PC-9 (cell line): ENCODE measurements around the gene HTR1B. TPM values are rescaled to one million over a fixed set of nuclear protein-coding genes. Genes with fewer than 3 reads are reported as not detected.

Experiments used
- BruUV-seq: library from RNA; stranded (reverse); fragments of 400-500 nt; replicated peaks from 2 replicates; lab custom pipeline; 2021; lab: Mats Ljungman, UMichigan
- CTCF ChIA-PET: fragments of 300-600 bp; sonication (Branson Sonifier 250); formaldehyde crosslinking; loops from one replicate; lab custom pipeline; 2022; ENCODE audit warnings: antibody characterized with exemption; lab: Charles Lee
- POLR2A ChIA-PET: fragments of 300-600 bp; sonication (Branson Sonifier 250); formaldehyde crosslinking; loops from one replicate; lab custom pipeline; 2022; ENCODE audit warnings: antibody characterized with exemption; ENCODE audit not compliant: unreplicated experiment; lab: Charles Lee
- DNase-seq, 2 experiments: peaks; one replicate each; pipeline versions ENCODE4 v3.0.0 to v3.0.0-alpha.2; 2015 to 2022; ENCODE audit warnings: mixed read lengths in 1 of 2
- H2AFZ ChIP-seq: fragments of 200-600 bp; sonication (generic); 2 replicates; pipeline ENCODE4 v1.8.1; 2017; ENCODE audit warnings: antibody characterized with exemption
- H3F3A ChIP-seq: fragments of 200-600 bp; sonication (generic); 2 replicates; pipeline ENCODE4 v1.8.1; 2017; ENCODE audit warnings: antibody characterized with exemption, mild to moderate bottlenecking, low read depth; ENCODE audit not compliant: insufficient read depth
- H3K27ac ChIP-seq: fragments of 200-600 bp; sonication (generic); 2 replicates; pipeline ENCODE4 v1.6.1; 2016; ENCODE audit warnings: mixed run types
- H3K27me3 ChIP-seq: fragments of 200-600 bp; sonication (generic); 2 replicates; pipeline ENCODE4 v1.6.1; 2016; ENCODE audit warnings: low read depth, mixed run types; ENCODE audit not compliant: insufficient read depth
- H3K36me3 ChIP-seq: fragments of 200-600 bp; sonication (generic); 2 replicates; pipeline ENCODE4 v1.6.1; 2016; ENCODE audit warnings: low read depth, mixed run types
- H3K4me1 ChIP-seq: fragments of 200-600 bp; sonication (generic); replicated peaks from 2 replicates; pipeline ENCODE4 v1.6.1; 2016; ENCODE audit warnings: mixed run types; ENCODE audit not compliant: insufficient read depth
- H3K4me2 ChIP-seq: fragments of 200-600 bp; sonication (generic); 2 replicates; pipeline ENCODE4 v1.6.1; 2017; ENCODE audit warnings: mixed run types
- H3K4me3 ChIP-seq: fragments of 200-600 bp; sonication (generic); 2 replicates; pipeline ENCODE4 v1.6.1; 2016; ENCODE audit warnings: mixed run types
- H3K79me2 ChIP-seq: fragments of 200-600 bp; sonication (generic); 2 replicates; pipeline ENCODE4 v1.6.1; 2017; ENCODE audit warnings: low read depth, mixed run types
- H3K9me2 ChIP-seq: fragments of 200-600 bp; sonication (generic); 2 replicates; pipeline ENCODE4 v1.8.1; 2017; ENCODE audit warnings: mild to moderate bottlenecking; ENCODE audit not compliant: insufficient read depth
- H3K9me3 ChIP-seq: fragments of 200-600 bp; sonication (generic); 2 replicates; pipeline ENCODE4 v1.8.1; 2016; ENCODE audit warnings: low read depth; ENCODE audit not compliant: insufficient read depth
- H4K20me1 ChIP-seq: fragments of 200-600 bp; sonication (generic); 2 replicates; pipeline ENCODE4 v1.8.1; 2017; ENCODE audit not compliant: insufficient read depth
- EZH2 ChIP-seq: fragments of 200-600 bp; sonication (generic); IDR thresholded peaks from 2 replicates; pipeline ENCODE4 v1.8.0; 2017; ENCODE audit warnings: antibody characterized with exemption, low read depth
- intact Hi-C: fragments of 100-400 bp; cut with micrococcal nuclease; formaldehyde crosslinking; loops from one replicate; pipeline ENCODE4 v1.10.0; 2022; ENCODE audit not compliant: unreplicated experiment
- total RNA-seq: library from RNA; stranded (reverse); gene quantifications from 2 replicates; pipeline ENCODE4 v1.2.3, GENCODE V29; 2021
- TF ChIP-seq, protein P1 (sequence below): fragments of 200-600 bp; sonication (generic); conservative IDR thresholded peaks from 2 replicates; pipeline ENCODE4 v1.6.1; 2017; ENCODE audit warnings: mixed run types, antibody characterized with exemption, mild to moderate bottlenecking, moderate library complexity

Gene HTR1B
- total RNA-seq, 1 experiment from 2014 or later, result not detected

DNA sequence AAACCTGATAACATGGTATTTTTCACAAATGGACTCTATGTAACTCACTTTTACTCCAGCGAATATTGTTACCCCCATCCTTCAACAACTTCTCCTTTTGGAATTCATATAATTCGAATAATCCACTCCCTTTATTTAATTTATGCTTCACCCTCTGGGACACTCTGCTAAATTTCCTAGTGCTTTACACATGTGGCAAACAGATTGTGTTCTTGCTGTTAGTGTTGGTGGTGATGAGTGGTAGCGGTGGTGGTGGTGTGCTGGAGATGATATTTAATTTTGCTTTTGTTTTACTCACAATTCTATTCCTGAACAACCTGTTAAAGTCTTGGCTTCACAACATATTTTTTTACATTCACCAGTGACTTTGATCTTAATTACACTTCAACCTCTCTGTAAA lies 32.8 kb downstream of the HTR1B start:
- POLR2A ChIA-PET, result no interaction called here

DNA sequence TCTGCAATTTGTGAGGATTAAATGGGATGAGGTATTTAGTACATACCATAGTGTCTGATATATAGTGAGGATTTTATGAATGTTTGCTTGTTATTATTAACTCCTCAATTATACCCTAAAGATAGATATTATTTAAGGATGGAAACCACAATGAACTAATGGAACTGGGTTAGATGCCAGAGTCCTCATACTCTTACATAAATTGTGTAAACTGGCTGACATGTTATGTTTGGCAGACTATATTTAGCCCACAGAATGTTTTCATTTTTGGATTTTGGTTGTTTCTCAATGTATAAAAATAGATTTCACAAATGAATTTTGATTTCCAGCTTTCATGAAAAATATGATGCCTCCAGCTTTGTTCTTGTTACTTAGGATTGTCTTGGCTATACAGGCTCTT lies 37.6 kb downstream of the HTR1B start:
- no peaks in the 10 kb centered on the region for H3F3A ChIP-seq
- no peak overlapping the region for H3K4me3 ChIP-seq
- H3K27ac ChIP-seq, result no peak overlapping the region
- no peak overlapping the region for H3K4me2 ChIP-seq
- no peaks in the 10 kb centered on the region for H3K9me2 ChIP-seq
- no peaks in the 10 kb centered on the region for H3K9me3 ChIP-seq
- H2AFZ ChIP-seq, result no peak overlapping the region
- intact Hi-C loops, result no loop called here
- CTCF ChIA-PET, result no interaction called here
- DNase-seq, result no peak
- H4K20me1 ChIP-seq, result no peaks in the 10 kb centered on the region
- H3K36me3 ChIP-seq, result no peaks in the 10 kb centered on the region
- H3K4me1 ChIP-seq, result no peaks in the 10 kb centered on the region
- no peaks in the 10 kb centered on the region for H3K27me3 ChIP-seq
- H3K79me2 ChIP-seq, result no peaks in the 10 kb centered on the region
- TF ChIP-seq EZH2, result no peak
- TF ChIP-seq, protein P1, sequence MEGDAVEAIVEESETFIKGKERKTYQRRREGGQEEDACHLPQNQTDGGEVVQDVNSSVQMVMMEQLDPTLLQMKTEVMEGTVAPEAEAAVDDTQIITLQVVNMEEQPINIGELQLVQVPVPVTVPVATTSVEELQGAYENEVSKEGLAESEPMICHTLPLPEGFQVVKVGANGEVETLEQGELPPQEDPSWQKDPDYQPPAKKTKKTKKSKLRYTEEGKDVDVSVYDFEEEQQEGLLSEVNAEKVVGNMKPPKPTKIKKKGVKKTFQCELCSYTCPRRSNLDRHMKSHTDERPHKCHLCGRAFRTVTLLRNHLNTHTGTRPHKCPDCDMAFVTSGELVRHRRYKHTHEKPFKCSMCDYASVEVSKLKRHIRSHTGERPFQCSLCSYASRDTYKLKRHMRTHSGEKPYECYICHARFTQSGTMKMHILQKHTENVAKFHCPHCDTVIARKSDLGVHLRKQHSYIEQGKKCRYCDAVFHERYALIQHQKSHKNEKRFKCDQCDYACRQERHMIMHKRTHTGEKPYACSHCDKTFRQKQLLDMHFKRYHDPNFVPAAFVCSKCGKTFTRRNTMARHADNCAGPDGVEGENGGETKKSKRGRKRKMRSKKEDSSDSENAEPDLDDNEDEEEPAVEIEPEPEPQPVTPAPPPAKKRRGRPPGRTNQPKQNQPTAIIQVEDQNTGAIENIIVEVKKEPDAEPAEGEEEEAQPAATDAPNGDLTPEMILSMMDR, result no peak
- POLR2A ChIA-PET, result no interaction called here
- BruUV-seq, result no TSS peak

More for the DNA sequence above, 32.8 kb downstream of the HTR1B start:
- H3K9me2 ChIP-seq, result no peaks in the 10 kb centered on the region
- intact Hi-C loops, result no loop called here
- H3K4me2 ChIP-seq, result no peak overlapping the region
- no peak for DNase-seq
- no peaks in the 10 kb centered on the region for H3K4me1 ChIP-seq
- CTCF ChIA-PET, result no interaction called here
- no peaks in the 10 kb centered on the region for H3K27me3 ChIP-seq
- TF ChIP-seq, protein P1, result no peak
- TF ChIP-seq EZH2, result no peak
- H3K4me3 ChIP-seq, result no peak overlapping the region
- no peak overlapping the region for H3K27ac ChIP-seq
- no peaks in the 10 kb centered on the region for H3K36me3 ChIP-seq
- H3K79me2 ChIP-seq, result no peaks in the 10 kb centered on the region
- H3K9me3 ChIP-seq, result no peaks in the 10 kb centered on the region
- H4K20me1 ChIP-seq, result no peaks in the 10 kb centered on the region
- H2AFZ ChIP-seq, result no peak overlapping the region
- BruUV-seq, result no TSS peak
- H3F3A ChIP-seq, result no peaks in the 10 kb centered on the region

DNA sequence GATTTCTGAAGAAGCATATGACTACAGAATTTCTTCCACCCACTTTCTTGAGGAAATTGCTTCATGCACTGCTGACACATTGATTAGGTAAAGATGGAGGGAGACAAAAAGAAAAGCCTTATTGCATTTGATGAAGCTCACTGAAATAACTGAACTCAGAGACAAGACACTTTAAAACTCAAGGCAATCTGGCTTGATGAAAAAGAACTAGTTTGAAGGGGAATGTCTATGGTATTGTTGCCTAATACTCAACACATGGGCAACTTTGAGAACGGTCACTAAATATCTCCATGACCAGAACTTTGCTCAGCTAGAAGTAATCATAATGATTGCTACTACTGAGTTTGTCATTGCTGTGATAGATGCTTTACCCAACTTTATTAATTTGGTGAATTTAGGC lies 38.1 kb downstream of the HTR1B start:
- TF ChIP-seq EZH2, result no peak
- TF ChIP-seq, protein P1, result no peak
- Histone ChIP-seq H3K36me3 (no peaks in the 10 kb centered on the region), H3K27ac (no peak overlapping the region), H4K20me1 (no peaks in the 10 kb centered on the region), H3K4me1 (no peaks in the 10 kb centered on the region), H3K79me2 (no peaks in the 10 kb centered on the region), H3K4me2 (no peak overlapping the region), H3K4me3 (no peak overlapping the region), H3K9me3 (no peaks in the 10 kb centered on the region), H2AFZ (no peak overlapping the region), H3K27me3 (no peaks in the 10 kb centered on the region), H3K9me2 (no peaks in the 10 kb centered on the region), H3F3A (no peaks in the 10 kb centered on the region)
- ChIA-PET CTCF (no interaction called here), POLR2A (no interaction called here)
- intact Hi-C loops, result no loop called here
- no TSS peak for BruUV-seq
- no peak for DNase-seq
